HCT116 (cell line): ENCODE results near the gene TMEM87A. TPM values are rescaled to one million over a fixed set of nuclear protein-coding genes. Genes with fewer than 3 reads are reported as not detected.

ENCODE experiments used
- ATAC-seq: fragments of 200-7000 bp; cut with Tn5 transposase; 2 replicates; pipeline ENCODE4 v1.9.1; 2020; ENCODE audit warnings: mild to moderate bottlenecking, moderate library complexity
- BruUV-seq: library from RNA; stranded (reverse); fragments of 400-500 nt; replicated peaks from 2 replicates; lab custom pipeline; 2021; lab: Mats Ljungman, UMichigan
- CTCF ChIA-PET: fragments of 300-600 bp; sonication (Branson Sonifier 250); formaldehyde crosslinking; loops from one replicate; lab custom pipeline; 2021; ENCODE audit warnings: antibody characterized with exemption; lab: Charles Lee
- POLR2A ChIA-PET: fragments of 300-600, 350-600 bp; sonication (Branson Sonifier 250); formaldehyde crosslinking; loops from one replicate; lab custom pipeline; 2021; ENCODE audit warnings: antibody characterized with exemption; lab: Charles Lee
- RAD21 ChIA-PET, 2 experiments: fragments of 300-600 bp; sonication (Branson Sonifier 250); formaldehyde crosslinking; loops; one replicate each; lab custom pipeline; 2023; ENCODE audit warnings: low total read pairs in 2 of 2; ENCODE audit not compliant: uncharacterized antibody in 2 of 2, unreplicated experiment in 2 of 2, low non-redundant PET in 1 of 2; lab: Charles Lee
- DNase-seq: peaks from one replicate; pipeline ENCODE4 v3.0.0-alpha.2; 2010; ENCODE audit warnings: low read depth, low spot score
- H2AFZ ChIP-seq: fragments of 200-600 bp; shearing (Covaris generic), sonication (generic); 2 replicates; pipeline ENCODE4 v1.6.1; 2017; ENCODE audit warnings: low read depth, mixed run types, mixed read lengths, antibody characterized with exemption, low read length; ENCODE audit not compliant: poor library complexity, severe bottlenecking
- H3K27ac ChIP-seq: 2 replicates; pipeline ENCODE4 v1.5.1; 2012; ENCODE audit warnings: low read depth, low read length
- H3K27me3 ChIP-seq: fragments of 200-600 bp; sonication (generic); 2 replicates; pipeline ENCODE4 v1.6.1; 2016; ENCODE audit warnings: mixed run types, low read length, mixed read lengths; ENCODE audit not compliant: insufficient read depth
- H3K36me3 ChIP-seq, 2 experiments: fragments of 200-500 bp in 1 of 2; fragments of 200-600 bp in 1 of 2; sonication (Bioruptor generic) in 1 of 2; sonication (generic) in 1 of 2; 2 replicates each; pipeline versions ENCODE4 v1.5.1 to v1.6.1; 2014 to 2016; ENCODE audit warnings: low read length in 2 of 2, inconsistent platforms in 1 of 2, mixed read lengths in 1 of 2, mixed run types in 1 of 2; ENCODE audit not compliant: insufficient read depth in 2 of 2, control insufficient read depth in 1 of 2
- H3K4me1 ChIP-seq, 2 experiments: fragments of 200-600 bp in 1 of 2; sonication (generic) in 1 of 2; 2 replicates each; pipeline versions ENCODE4 v1.5.1 to v1.6.1; 2012 to 2017; ENCODE audit warnings: low read length in 2 of 2, inconsistent platforms in 1 of 2, mild to moderate bottlenecking in 1 of 2, mixed read lengths in 1 of 2, mixed run types in 1 of 2, moderate library complexity in 1 of 2; ENCODE audit not compliant: insufficient read depth in 2 of 2, control insufficient read depth in 1 of 2
- H3K4me2 ChIP-seq: fragments of 200-600 bp; sonication (generic); 2 replicates; pipeline ENCODE4 v1.6.1; 2017; ENCODE audit warnings: mixed run types, low read length, mixed read lengths
- H3K4me3 ChIP-seq, 2 experiments: fragments of 200-600 bp in 1 of 2; sonication (generic) in 1 of 2; replicated peaks in 1 of 2; 2 replicates each; pipeline ENCODE4 v1.5.1; 2011 to 2016; ENCODE audit warnings: low read length in 2 of 2, control low read depth in 1 of 2, low read depth in 1 of 2, mild to moderate bottlenecking in 1 of 2, mixed read lengths in 1 of 2, mixed run types in 1 of 2
- H3K79me2 ChIP-seq: fragments of 200-600 bp; sonication (generic); 2 replicates; pipeline ENCODE4 v1.6.1; 2017; ENCODE audit warnings: mild to moderate bottlenecking, mixed run types, low read length, moderate library complexity, mixed read lengths; ENCODE audit not compliant: insufficient read depth
- H3K9ac ChIP-seq: fragments of 200-600 bp; sonication (generic); 2 replicates; pipeline ENCODE4 v1.6.1; 2016; ENCODE audit warnings: low read length, mixed read lengths
- H3K9me2 ChIP-seq: fragments of 200-600 bp; sonication (generic), shearing (Covaris generic); 2 replicates; pipeline ENCODE4 v1.6.1; 2017; ENCODE audit warnings: mixed run types, mild to moderate bottlenecking, moderate library complexity; ENCODE audit not compliant: insufficient read depth
- H3K9me3 ChIP-seq, 2 experiments: fragments of 200-500 bp in 1 of 2; fragments of 200-600 bp in 1 of 2; sonication (Bioruptor generic) in 1 of 2; sonication (generic) in 1 of 2; 2 replicates each; pipeline ENCODE4 v1.6.1; 2014 to 2017; ENCODE audit warnings: low read length in 2 of 2, mixed read lengths in 2 of 2, inconsistent platforms in 1 of 2, low read depth in 1 of 2, mild to moderate bottlenecking in 1 of 2, mixed run types in 1 of 2, moderate library complexity in 1 of 2; ENCODE audit not compliant: control insufficient read depth in 1 of 2, insufficient read depth in 1 of 2
- H4K20me1 ChIP-seq: fragments of 200-600 bp; sonication (generic), shearing (Covaris generic); 2 replicates; pipeline ENCODE4 v1.6.1; 2017; ENCODE audit warnings: mixed run types, mild to moderate bottlenecking, moderate library complexity; ENCODE audit not compliant: insufficient read depth
- CTCF ChIP-seq, 3 experiments: fragments of 200-600 bp in 1 of 3; sonication (generic) in 1 of 3; IDR thresholded peaks in 2 of 3; conservative IDR thresholded peaks in 1 of 3; 2 replicates each; pipeline ENCODE4 v1.5.1; 2012 to 2017; ENCODE audit warnings: low read depth in 2 of 3, low read length in 2 of 3, antibody characterized with exemption in 1 of 3, borderline replicate concordance in 1 of 3, control low read depth in 1 of 3, mild to moderate bottlenecking in 1 of 3, mixed read lengths in 1 of 3, mixed run types in 1 of 3, moderate library complexity in 1 of 3; ENCODE audit not compliant: insufficient read depth in 1 of 3
- ELF1 ChIP-seq: IDR thresholded peaks from 2 replicates; pipeline ENCODE4 v1.6.1; 2012; ENCODE audit warnings: low read depth, borderline replicate concordance
- FOSL1 ChIP-seq: IDR thresholded peaks from 2 replicates; pipeline ENCODE4 v1.6.1; 2012; ENCODE audit warnings: low read depth
- JUND ChIP-seq: IDR thresholded peaks from 2 replicates; pipeline ENCODE4 v1.6.1; 2012
- MAX ChIP-seq: IDR thresholded peaks from 2 replicates; pipeline ENCODE4 v1.6.1; 2012
- RAD21 ChIP-seq: IDR thresholded peaks from 2 replicates; pipeline ENCODE4 v1.6.1; 2012; ENCODE audit warnings: low read depth, mild to moderate bottlenecking
- REST ChIP-seq: IDR thresholded peaks from 2 replicates; pipeline ENCODE4 v1.6.1; 2012; ENCODE audit warnings: low read depth
- SIN3A ChIP-seq: IDR thresholded peaks from 2 replicates; pipeline ENCODE4 v1.6.1; 2012; ENCODE audit warnings: low read depth
- ZBTB33 ChIP-seq: IDR thresholded peaks from 2 replicates; pipeline ENCODE4 v1.6.1; 2011; ENCODE audit warnings: mild to moderate bottlenecking, low read length, moderate library complexity; ENCODE audit not compliant: insufficient replicate concordance; ENCODE audit errors: extremely low read depth
- ZFX ChIP-seq: fragments of 450-650 bp; IDR thresholded peaks from 2 replicates; pipeline ENCODE4 v1.6.1; 2017
- ZNF274 ChIP-seq: fragments of 200-500 bp; sonication (Bioruptor generic); IDR thresholded peaks from 2 replicates; pipeline ENCODE4 v1.6.1; 2014; ENCODE audit warnings: mild to moderate bottlenecking, low read depth, low read length, inconsistent platforms
- intact Hi-C: fragments of 100-400 bp; cut with micrococcal nuclease; formaldehyde crosslinking; loops from 2 replicates; pipeline ENCODE4 v1.10.0; 2022
- total RNA-seq: library from RNA; stranded (reverse); gene quantifications from one replicate; pipeline ENCODE4 v1.2.1, GENCODE V29; 2021; ENCODE audit not compliant: unreplicated experiment

TMEM87A gene
- total RNA-seq, 1 experiment from 2014 or later = 44.0 TPM

- Histone ChIP-seq H3K27me3 (no peaks in the 10 kb centered on the region), H4K20me1 (no peaks in the 10 kb centered on the region), H3K9me2 (no peaks in the 10 kb centered on the region), H3K9me3 (no peaks in the 10 kb centered on the region), H3K27ac (no peak overlapping the region), H3K4me3 (no peak overlapping the region), H3K79me2 (no peaks in the 10 kb centered on the region), H3K4me2 (no peak overlapping the region), H3K36me3 (no peaks in the 10 kb centered on the region), H2AFZ (no peak overlapping the region), H3K9ac (no peak overlapping the region), H3K4me1 (no peaks in the 10 kb centered on the region)
- intact Hi-C loops = no loop called here
- TF ChIP-seq ZNF274 (no peak), ZBTB33 (no peak), RAD21 (no peak), MAX (no peak), ELF1 (no peak), JUND (no peak), REST (no peak), CTCF (IDR thresholded peaks at IDR 0.05 in 2 of 3, conservative IDR thresholded peaks at IDR 0.05 in 1 of 3; ENCODE audit: borderline replicate concordance in 1 of 3, insufficient read depth in 1 of 3, low read depth in 2 of 3, low read length in 2 of 3) (no peak), ZFX (no peak), FOSL1 (no peak), SIN3A (no peak)
- no TSS peak for BruUV-seq
- no peak for ATAC-seq
- RAD21 ChIA-PET = no interaction called here
- POLR2A ChIA-PET = no interaction called here
- CTCF ChIA-PET = no interaction called here
- no peak for DNase-seq
These were observed 10.4 kb upstream of the TMEM87A start for GRCh38 chr15:42283671-42284070.
